Stomach (tissue), 9 donors: Measurements from ENCODE around the gene APLNR. TPM values are rescaled to one million over a fixed set of nuclear protein-coding genes. Genes with fewer than 3 reads are reported as not detected.

Experiments used
- DNase-seq, 2 donors: peaks; one replicate each; pipeline versions ENCODE4 v3.0.0 to v3.0.0-alpha.2; 2013 to 2019
- H3K27ac ChIP-seq, 5 donors: fragments of 200-600 bp in 4 of 5; sonication (generic) in 4 of 5; one replicate each; pipeline ENCODE4 v1.5.1; 2013 to 2019; ENCODE audit warnings: mild to moderate bottlenecking in 1 of 5, moderate library complexity in 1 of 5
- H3K27me3 ChIP-seq, 3 donors: fragments of 200-600 bp; sonication (generic); one replicate each; pipeline ENCODE4 v1.5.1; 2017 to 2019; ENCODE audit warnings: mixed run types in 1 of 3
- H3K36me3 ChIP-seq, 4 donors: fragments of 200-600 bp; sonication (generic); 1 replicate in 3 of 4; 2 replicates in 1 of 4; pipeline ENCODE4 v1.5.1; 2016 to 2019
- H3K4me1 ChIP-seq, 4 donors: fragments of 200-600 bp; sonication (generic); one replicate each; pipeline ENCODE4 v1.5.1; 2016 to 2019
- H3K4me3 ChIP-seq, 4 donors: fragments of 200-600 bp; sonication (generic) in 3 of 4; one replicate each; pipeline ENCODE4 v1.5.1; 2016 to 2019; ENCODE audit warnings: mild to moderate bottlenecking in 1 of 4
- H3K9me3 ChIP-seq, 4 donors: fragments of 200-600 bp; sonication (generic); one replicate each; pipeline ENCODE4 v1.5.1; 2016 to 2019
- CTCF ChIP-seq, 7 experiments: fragments of 450-650 bp in 4 of 7; fragments of 200-600 bp in 3 of 7; sonication (generic) in 3 of 7; IDR thresholded peaks; one replicate each; pipeline ENCODE4 v1.5.1; 2016 to 2019; ENCODE audit warnings: antibody characterized with exemption in 7 of 7, control low read depth in 2 of 7, mild to moderate bottlenecking in 1 of 7
- EP300 ChIP-seq: sonication (generic); formaldehyde crosslinking; IDR thresholded peaks from one replicate; pipeline ENCODE4 v1.6.1; 2017; ENCODE audit warnings: antibody characterized with exemption
- POLR2A ChIP-seq, 4 donors: fragments of 450-650 bp; IDR thresholded peaks; one replicate each; pipeline ENCODE4 v1.6.1; 2016; ENCODE audit warnings: antibody characterized with exemption in 4 of 4, control low read depth in 2 of 4, mild to moderate bottlenecking in 1 of 4, moderate library complexity in 1 of 4
- POLR2AphosphoS5 ChIP-seq, 3 donors: sonication (generic); formaldehyde crosslinking; IDR thresholded peaks; one replicate each; pipeline ENCODE4 v1.6.1; 2016; ENCODE audit warnings: antibody characterized with exemption in 3 of 3
- WGBS, 5 donors: extraction: QIAGEN DNeasy Blood & Tissue Kit in 3 of 5; methylation state at CpG; one replicate each; pipeline versions ENCODE4 v1.1.5 to v1.1.7; 2013 to 2018; 5-methylcytosine and 5-hydroxymethylcytosine counted together
- intact Hi-C: fragments of 100-400 bp; cut with DNase I; formaldehyde crosslinking; loops from one replicate; pipeline ENCODE4 v1.15.1; 2023; ENCODE audit warnings: low total_unique reads
- polyA plus RNA-seq, 3 donors: library from polyadenylated mRNA; stranded (reverse); fragments of 200-250 nt; gene quantifications; one replicate each; pipeline ENCODE4 v1.2.3, GENCODE V29; 2013
- total RNA-seq, 5 donors: library from RNA; depleted of rRNA; stranded (reverse); fragments of >200 nt; gene quantifications; one replicate each; pipeline versions ENCODE4 v1.1.0 to v1.2.3, GENCODE V29; 2014 to 2016
- donor health status: healthy with polysubstance abuse.
- donor health status: Bipolar disorder and iron deficiency.
- donor health status: healthy.

APLNR gene
- total and polyA plus RNA-seq, 8 donors, result 0.43 to 12.1 (median 1.7) TPM; not detected in 2

DNA sequence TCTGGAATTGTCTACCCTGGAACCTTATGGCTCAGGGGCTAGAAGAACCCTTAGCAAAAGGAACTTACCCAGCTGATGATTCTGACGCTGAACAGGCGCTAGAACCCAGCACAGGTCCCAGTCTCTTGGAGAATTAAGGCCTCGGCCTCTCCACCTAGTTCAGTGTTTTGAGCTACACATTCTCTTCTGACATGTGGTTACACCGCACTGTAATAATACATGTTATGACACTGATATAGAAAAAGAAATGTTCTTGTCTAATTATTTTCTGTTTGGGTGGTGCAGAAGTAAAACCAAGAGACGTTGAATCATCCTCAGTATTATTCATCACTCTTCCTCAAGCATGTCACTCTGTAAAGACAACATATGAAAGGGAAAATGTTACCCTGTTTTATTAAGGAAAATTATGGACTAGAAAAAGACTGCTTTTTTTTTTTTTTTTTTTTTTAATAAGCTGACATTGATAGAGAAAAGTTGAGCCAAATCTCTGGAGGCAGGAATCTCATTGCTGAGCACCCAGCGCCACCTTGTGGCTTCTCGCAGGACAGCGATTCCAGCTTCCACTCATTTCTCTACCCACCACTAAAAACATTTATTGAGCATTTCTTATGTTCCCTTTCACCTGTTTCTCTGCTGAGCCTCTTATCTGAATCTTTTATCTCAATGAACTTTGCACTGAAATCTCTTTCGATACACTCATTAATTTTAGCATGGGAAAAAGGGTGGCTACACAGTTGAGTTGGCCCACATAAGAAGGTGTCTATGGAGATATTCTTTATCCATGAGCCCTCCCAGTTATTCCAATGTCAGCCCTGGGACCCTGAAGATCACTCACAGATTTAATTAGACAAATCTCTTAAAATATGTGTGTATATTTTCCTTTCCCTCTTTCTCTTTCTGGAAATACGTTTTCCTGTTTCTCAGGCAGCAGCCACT is 12.6 kb upstream of the APLNR start:
- H3K4me3 ChIP-seq, result no peak overlapping the region
- peaks cover 0 to 12% (median 0%) of the 10 kb centered on the region in 4 donors for H3K4me1 ChIP-seq
- no peaks in the 10 kb centered on the region for H3K9me3 ChIP-seq
- peaks cover 0 to 11% (median 0%) of the 10 kb centered on the region in 3 donors for H3K27me3 ChIP-seq
- TF ChIP-seq CTCF (IDR thresholded peaks at IDR 0.05), result peak in 5 of 7 experiments; percentile 59 to 81 (median 77)
- TF ChIP-seq EP300, result no peak
- intact Hi-C loops, result loop anchor here (5.0 kb wide), 2 partner anchors 132 to 407 kb away; no protein-coding TSS in a partner anchor
- no peaks in the 10 kb centered on the region for H3K36me3 ChIP-seq
- WGBS, 5 donors, result 28 to 38% (median 36%) methylated on average over 10 of the region's 10 CpGs
- peak overlapping the region in 2 of 5 donors; percentile 21 to 53 for H3K27ac ChIP-seq
- DNase-seq, result peak; percentile 71 to 88

DNA sequence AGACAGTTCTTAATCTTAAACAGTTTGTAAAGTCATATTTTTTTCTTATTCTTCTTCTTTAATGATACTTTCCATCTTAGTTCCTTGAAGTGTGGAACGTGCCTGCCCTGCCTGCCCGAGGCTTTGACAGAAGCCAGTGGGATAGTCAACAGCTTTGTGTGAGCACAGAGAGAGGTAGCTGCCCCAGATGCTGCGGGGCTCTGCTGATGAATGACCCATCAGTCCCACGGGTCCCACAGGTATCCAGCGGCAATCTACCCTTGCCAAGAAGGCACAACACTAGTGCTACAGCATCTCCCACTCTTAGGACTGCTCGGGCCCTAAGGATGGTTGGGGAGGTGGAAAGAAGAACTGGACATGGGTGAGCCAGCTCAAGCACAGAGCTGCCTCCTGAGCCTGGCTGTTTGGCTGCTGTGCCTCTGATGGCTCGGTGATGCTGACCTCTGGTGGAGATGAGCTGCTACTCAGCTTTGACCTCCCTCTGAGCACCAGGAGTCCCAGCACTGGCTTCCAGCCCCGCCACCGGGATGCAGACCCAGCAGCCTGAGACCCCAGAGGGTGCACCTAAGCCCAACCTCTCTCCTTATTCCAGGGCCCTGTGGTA is 11.8 kb upstream of the APLNR start:
- peak; percentile 46 to 91 for DNase-seq
- Histone ChIP-seq H3K4me3 (no peak overlapping the region), H3K4me1 (peaks cover 0 to 12% (median 0%) of the 10 kb centered on the region in 4 donors), H3K36me3 (no peaks in the 10 kb centered on the region), H3K27me3 (peaks cover 0 to 11% (median 0%) of the 10 kb centered on the region in 3 donors), H3K27ac (peak overlapping the region in 2 of 5 donors; percentile 21 to 53), H3K9me3 (no peaks in the 10 kb centered on the region)
- intact Hi-C loops, result loop anchor here (5.0 kb wide), 2 partner anchors 132 to 407 kb away; no protein-coding TSS in a partner anchor
- TF ChIP-seq EP300 (no peak), POLR2A (IDR thresholded peaks at IDR 0.05) (no peak), CTCF (IDR thresholded peaks at IDR 0.05) (peak in 4 of 7 experiments; percentile 33 to 68 (median 48)), POLR2AphosphoS5 (IDR thresholded peaks at IDR 0.05) (no peak)
- 28 to 42% (median 35%) methylated on average over 9 of the region's 9 CpGs for WGBS, 5 donors

DNA sequence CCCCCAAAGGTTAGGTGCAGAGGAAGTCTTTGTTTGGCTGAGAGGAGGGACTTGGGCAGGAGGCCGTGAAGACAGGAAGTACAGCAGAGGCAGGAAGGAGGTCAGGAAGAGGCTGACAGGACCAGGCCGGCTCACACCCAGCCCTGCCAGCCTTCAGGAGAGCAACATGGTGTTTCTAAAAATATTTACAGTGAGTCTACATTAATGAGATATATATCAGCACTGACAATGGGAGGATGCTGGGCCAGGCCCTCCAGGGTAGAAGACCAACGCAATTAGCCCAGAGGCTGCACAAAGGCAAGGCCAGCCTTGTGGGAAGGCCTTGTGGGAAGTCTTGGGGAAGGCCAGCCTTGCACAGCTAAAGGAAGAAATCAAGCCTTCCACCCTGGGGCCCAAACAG is 7.9 kb upstream of the APLNR start:
- no peaks in the 10 kb centered on the region for H3K27me3 ChIP-seq
- H3K27ac ChIP-seq, result no peak overlapping the region
- WGBS, 5 donors, result 36 to 75% (median 66%) methylated on average over 3 of the region's 3 CpGs
- no peaks in the 10 kb centered on the region for H3K36me3 ChIP-seq
- TF ChIP-seq EP300 (no peak), CTCF (IDR thresholded peaks at IDR 0.05) (no peak), POLR2AphosphoS5 (IDR thresholded peaks at IDR 0.05) (no peak), POLR2A (IDR thresholded peaks at IDR 0.05) (no peak)
- peaks cover 0 to 13% (median 5%) of the 10 kb centered on the region in 4 donors for H3K4me1 ChIP-seq
- peak in 1 of 2 donors; percentile 20 for DNase-seq
- no peak overlapping the region for H3K4me3 ChIP-seq
- intact Hi-C loops, result loop anchor here (5.0 kb wide), 2 partner anchors 128 to 403 kb away; no protein-coding TSS in a partner anchor
- H3K9me3 ChIP-seq, result no peaks in the 10 kb centered on the region

DNA sequence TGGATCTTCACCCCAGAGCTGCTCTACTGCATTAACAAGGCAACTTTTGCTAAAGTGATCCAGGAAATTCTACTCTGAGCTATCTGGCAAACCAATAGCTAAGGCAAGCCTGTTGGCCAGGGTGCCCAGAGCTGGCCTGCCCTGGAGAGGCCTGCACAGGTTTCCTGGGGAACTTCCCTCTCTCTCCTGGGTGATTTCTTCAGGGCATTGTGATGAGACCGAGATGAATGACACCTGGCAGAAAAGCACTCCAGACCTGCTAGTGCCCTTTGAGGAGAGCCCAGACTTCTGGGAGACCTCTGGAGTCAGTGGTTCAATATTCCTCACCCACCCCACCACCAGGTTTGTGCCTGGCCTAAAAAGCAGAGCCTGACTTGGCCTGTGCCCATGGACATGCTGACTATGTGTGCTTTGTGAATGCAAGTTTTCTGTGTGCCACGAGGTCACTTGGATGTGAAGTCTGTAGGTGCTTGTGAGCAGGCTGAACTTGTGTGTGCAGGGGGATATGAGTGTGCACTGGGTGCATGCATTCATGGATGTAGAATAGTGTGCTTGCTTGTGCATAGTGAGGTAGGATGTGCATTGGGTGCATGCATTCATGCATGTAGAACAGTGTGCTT is 4.4 kb upstream of the APLNR start:
- no peaks in the 10 kb centered on the region for H3K36me3 ChIP-seq
- 30 to 68% (median 48%) methylated on average over 1 to 2 of the region's 2 CpGs for WGBS, 5 donors
- no peak for TF ChIP-seq POLR2AphosphoS5 (IDR thresholded peaks at IDR 0.05)
- no peak for TF ChIP-seq CTCF (IDR thresholded peaks at IDR 0.05)
- no peak for TF ChIP-seq POLR2A (IDR thresholded peaks at IDR 0.05)
- TF ChIP-seq EP300, result no peak
- intact Hi-C loops, result no loop called here
- H3K4me1 ChIP-seq, result peaks cover 0 to 15% (median 6%) of the 10 kb centered on the region in 4 donors
- no peak overlapping the region for H3K27ac ChIP-seq
- no peaks in the 10 kb centered on the region for H3K9me3 ChIP-seq
- no peak for DNase-seq
- H3K4me3 ChIP-seq, result no peak overlapping the region
- H3K27me3 ChIP-seq, result peaks cover 0 to 13% (median 0%) of the 10 kb centered on the region in 3 donors
